ENCODE data around the gene KLHL26.

DNA sequence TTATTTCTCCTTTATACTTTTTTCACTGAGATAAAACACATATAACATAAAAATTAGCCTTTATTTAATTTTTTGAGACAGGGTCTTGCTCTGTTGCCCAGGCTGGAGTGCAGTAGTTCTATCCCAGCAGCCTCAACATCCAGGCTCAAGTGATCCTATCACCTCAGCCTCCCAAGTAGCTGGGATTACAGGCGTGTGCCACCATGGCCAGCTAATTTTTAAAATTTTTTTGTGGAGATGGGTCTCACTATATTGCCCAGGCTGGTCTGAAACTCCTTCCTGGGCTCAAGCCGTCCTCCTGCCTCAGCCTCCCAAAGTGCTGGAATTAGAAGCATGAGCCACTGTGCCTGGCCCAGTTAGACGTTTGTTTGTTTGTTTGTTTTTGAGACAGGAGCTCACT lies 75.1 kb downstream of the KLHL26 start:
- TF ChIP-seq EZH2phosphoT487 (IDR thresholded peaks at IDR 0.05; ENCODE audit: insufficient read depth, low read depth) (no peak), EZH2 (IDR thresholded peaks at IDR 0.05; ENCODE audit: insufficient read depth, poor library complexity, severe bottlenecking) (no peak)

All from GM23248 (cell line).